HUES64 (cell line): ENCODE measurements around the gene MLLT1.

Source experiments
- H3K27ac ChIP-seq: 2 replicates; pipeline ENCODE4 v1.7.0; 2013; ENCODE audit warnings: low read depth, low read length, inconsistent platforms
- H3K27me3 ChIP-seq: 2 replicates; pipeline ENCODE4 v1.6.1; 2013; ENCODE audit warnings: mild to moderate bottlenecking, low read length; ENCODE audit not compliant: insufficient read depth
- H3K36me3 ChIP-seq: 2 replicates; pipeline ENCODE4 v1.6.1; 2013; ENCODE audit warnings: mild to moderate bottlenecking, low read length; ENCODE audit not compliant: insufficient read depth
- H3K4me1 ChIP-seq: 2 replicates; pipeline ENCODE4 v1.6.1; 2013; ENCODE audit warnings: mild to moderate bottlenecking, low read length, moderate library complexity; ENCODE audit not compliant: insufficient read depth
- H3K4me3 ChIP-seq: 2 replicates; pipeline ENCODE4 v1.5.1; 2013; ENCODE audit warnings: mild to moderate bottlenecking, low read length, moderate library complexity
- H3K9ac ChIP-seq: 2 replicates; pipeline ENCODE4 v1.6.1; 2013; ENCODE audit warnings: mild to moderate bottlenecking, low read depth, low read length
- H3K9me3 ChIP-seq: 2 replicates; pipeline ENCODE4 v1.6.1; 2013; ENCODE audit warnings: low read depth, low read length; ENCODE audit not compliant: insufficient read depth
- WGBS: fragments of 150-250, 120-280 bp; methylation state at CpG from one replicate; pipeline ENCODE4 v1.1.7; 2013; ENCODE audit warnings: missing lambda C conversion rate; 5-methylcytosine and 5-hydroxymethylcytosine counted together

Gene MLLT1

GRCh38 chr19:6267552-6268381, 12.0 kb downstream of the MLLT1 start:
- WGBS = 94% methylated on average over 15 of the region's 17 CpGs

GRCh38 chr19:6264803-6265202, 15.0 kb downstream of the MLLT1 start:
- H3K27ac ChIP-seq = no peak overlapping the region

More at GRCh38 chr19:6267552-6268381, 12.0 kb downstream of the MLLT1 start:
- Histone ChIP-seq H3K4me3 (no peak overlapping the region), H3K27ac (no peak overlapping the region), H3K4me1 (peaks cover 18% of the 10 kb centered on the region), H3K27me3 (no peaks in the 10 kb centered on the region), H3K9ac (no peak overlapping the region), H3K9me3 (no peaks in the 10 kb centered on the region), H3K36me3 (peaks cover 41% of the 10 kb centered on the region)

GRCh38 chr19:6263735-6264444, 15.9 kb downstream of the MLLT1 start:
- WGBS = 75% methylated on average over 17 of the region's 18 CpGs
- H3K36me3 ChIP-seq = peaks cover 55% of the 10 kb centered on the region
- H3K27ac ChIP-seq = peak overlapping the region; percentile 49; the same call in 1 of the 2 replicates

More at GRCh38 chr19:6264803-6265202, 15.0 kb downstream of the MLLT1 start:
- Histone ChIP-seq H3K9ac (no peak overlapping the region), H3K9me3 (no peaks in the 10 kb centered on the region), H3K4me1 (peaks cover 4% of the 10 kb centered on the region; the same call in 1 of the 2 replicates), H3K4me3 (no peak overlapping the region), H3K27me3 (no peaks in the 10 kb centered on the region), H3K36me3 (peaks cover 55% of the 10 kb centered on the region)
- 98% methylated on average over 4 of the region's 4 CpGs for WGBS

GRCh38 chr19:6263306-6263705, 16.5 kb downstream of the MLLT1 start:
- 92% methylated on average over 11 of the region's 12 CpGs for WGBS
- H3K4me3 ChIP-seq = no peak overlapping the region
- no peaks in the 10 kb centered on the region for H3K9me3 ChIP-seq
- no peak overlapping the region for H3K9ac ChIP-seq
- H3K27me3 ChIP-seq = no peaks in the 10 kb centered on the region
- H3K36me3 ChIP-seq = peaks cover 55% of the 10 kb centered on the region
- H3K4me1 ChIP-seq = peaks cover 4% of the 10 kb centered on the region; the same call in 1 of the 2 replicates
- no peak overlapping the region for H3K27ac ChIP-seq

More at GRCh38 chr19:6263735-6264444, 15.9 kb downstream of the MLLT1 start:
- Histone ChIP-seq H3K4me1 (peaks cover 4% of the 10 kb centered on the region; the same call in 1 of the 2 replicates), H3K9me3 (no peaks in the 10 kb centered on the region), H3K27me3 (no peaks in the 10 kb centered on the region), H3K4me3 (no peak overlapping the region), H3K9ac (0 out of 2 replicates have a peak overlapping the region, but pooled peaks have one; percentile 40)

GRCh38 chr19:6262519-6262918, 17.3 kb downstream of the MLLT1 start:
- peaks cover 4% of the 10 kb centered on the region; the same call in 1 of the 2 replicates for H3K4me1 ChIP-seq
- H3K4me3 ChIP-seq = no peak overlapping the region
- no peaks in the 10 kb centered on the region for H3K27me3 ChIP-seq
- H3K36me3 ChIP-seq = peaks cover 52% of the 10 kb centered on the region
- no peaks in the 10 kb centered on the region for H3K9me3 ChIP-seq
- H3K9ac ChIP-seq = no peak overlapping the region
- 94% methylated on average over 11 of the region's 11 CpGs for WGBS
- no peak overlapping the region for H3K27ac ChIP-seq

- H3K27ac ChIP-seq = no peak overlapping the region
- no peaks in the 10 kb centered on the region for H3K9me3 ChIP-seq
- H3K4me1 ChIP-seq = peaks cover 4% of the 10 kb centered on the region; the same call in 1 of the 2 replicates
- H3K4me3 ChIP-seq = no peak overlapping the region
- whole genome bisulfite sequencing = 91% methylated on average over 15 of the region's 15 CpGs
- H3K27me3 ChIP-seq = no peaks in the 10 kb centered on the region
- peaks cover 49% of the 10 kb centered on the region for H3K36me3 ChIP-seq
- no peak overlapping the region for H3K9ac ChIP-seq
These were observed 17.9 kb downstream of the MLLT1 start for GRCh38 chr19:6261883-6262282.

- no peaks in the 10 kb centered on the region for H3K27me3 ChIP-seq
- H3K36me3 ChIP-seq = peaks cover 48% of the 10 kb centered on the region
- H3K4me1 ChIP-seq = peaks cover 4% of the 10 kb centered on the region; the same call in 1 of the 2 replicates
- H3K9me3 ChIP-seq = no peaks in the 10 kb centered on the region
- H3K27ac ChIP-seq = peak overlapping the region; percentile 26; the same call in 1 of the 2 replicates
- H3K4me3 ChIP-seq = no peak overlapping the region
- WGBS = 90% methylated on average over 30 of the region's 30 CpGs
- H3K9ac ChIP-seq = no peak overlapping the region
These were observed 18.7 kb downstream of the MLLT1 start for GRCh38 chr19:6260912-6261650.

- H3K9me3 ChIP-seq = no peaks in the 10 kb centered on the region
- 97% methylated on average over 9 of the region's 9 CpGs for WGBS
- H3K36me3 ChIP-seq = peaks cover 48% of the 10 kb centered on the region
- no peak overlapping the region for H3K4me3 ChIP-seq
- H3K27ac ChIP-seq = no peak overlapping the region
- H3K9ac ChIP-seq = no peak overlapping the region
- peaks cover 4% of the 10 kb centered on the region; the same call in 1 of the 2 replicates for H3K4me1 ChIP-seq
- no peaks in the 10 kb centered on the region for H3K27me3 ChIP-seq
These were observed 19.4 kb downstream of the MLLT1 start for GRCh38 chr19:6260376-6260775.

- no peak overlapping the region for H3K27ac ChIP-seq
- H3K9ac ChIP-seq = no peak overlapping the region
- H3K36me3 ChIP-seq = peaks cover 45% of the 10 kb centered on the region
- 97% methylated on average over 12 of the region's 12 CpGs for WGBS
- no peak overlapping the region for H3K4me3 ChIP-seq
- no peaks in the 10 kb centered on the region for H3K27me3 ChIP-seq
- no peaks in the 10 kb centered on the region for H3K9me3 ChIP-seq
- H3K4me1 ChIP-seq = peaks cover 3% of the 10 kb centered on the region; the same call in 1 of the 2 replicates
These were observed 20.4 kb downstream of the MLLT1 start for GRCh38 chr19:6259312-6259861.

GRCh38 chr19:6258812-6259311, 20.9 kb downstream of the MLLT1 start:
- Histone ChIP-seq H3K9ac (no peak overlapping the region), H3K4me1 (peaks cover 3% of the 10 kb centered on the region; the same call in 1 of the 2 replicates), H3K9me3 (no peaks in the 10 kb centered on the region), H3K4me3 (no peak overlapping the region), H3K36me3 (peaks cover 45% of the 10 kb centered on the region), H3K27me3 (no peaks in the 10 kb centered on the region), H3K27ac (no peak overlapping the region)
- WGBS = 97% methylated on average over 15 of the region's 15 CpGs
